Keratinocyte (primary cell): ENCODE measurements around the gene COL6A1.

Experiments
- CTCF ChIP-seq, 3 experiments: IDR thresholded peaks in 1 of 3; conservative IDR thresholded peaks in 1 of 3; optimal IDR thresholded peaks in 1 of 3; 2 replicates in 2 of 3; 3 replicates in 1 of 3; pipeline versions ENCODE3 to v1.5.1; 2011; ENCODE audit warnings: low read length in 3 of 3, mild to moderate bottlenecking in 3 of 3, moderate library complexity in 2 of 3, control low read depth in 1 of 3, inconsistent platforms in 1 of 3; ENCODE audit not compliant: insufficient read depth in 2 of 3; ENCODE audit errors: extremely low read depth in 1 of 3
- EZH2 ChIP-seq: IDR thresholded peaks from one replicate; pipeline ENCODE4 v1.6.1; 2012; ENCODE audit warnings: inconsistent platforms, mild to moderate bottlenecking, low read length, moderate library complexity

- no peak for TF ChIP-seq CTCF (optimal IDR thresholded peaks at IDR 0.05 in 1 of 3, IDR thresholded peaks at IDR 0.05 in 1 of 3, conservative IDR thresholded peaks at IDR 0.05 in 1 of 3; ENCODE audit: extremely low read depth in 1 of 3, insufficient read depth in 2 of 3, low read length in 3 of 3)
- no peak for TF ChIP-seq EZH2
Measured at GRCh38 chr21:45963232-45963570, 18.4 kb upstream of the COL6A1 start.
